HG02852 (cell line): ENCODE results near the gene CRMP1.
"Not testable (repeated sequence)": the region's sequence is repeated elsewhere in the genome, so short reads cannot be mapped to it uniquely, and the experiment has no call there.

Experiments used
- ATAC-seq: cut with Tn5 transposase; IDR thresholded peaks from one replicate; pipeline ENCODE4 v1.9.1; 2021; ENCODE audit warnings: mild to moderate bottlenecking, moderate library complexity; ENCODE audit not compliant: unreplicated experiment

The CRMP1 gene

GRCh38 chr4:5863461-5864113, 29.3 kb downstream of the CRMP1 start:
- no peak for ATAC-seq

- no peak for ATAC-seq
Measured at GRCh38 chr4:5858020-5858769, 34.7 kb downstream of the CRMP1 start.

- no peak for ATAC-seq
Measured at GRCh38 chr4:5857199-5857598, 35.7 kb downstream of the CRMP1 start.

GRCh38 chr4:5856362-5856761, 36.5 kb downstream of the CRMP1 start:
- not testable (repeated sequence) for ATAC-seq

GRCh38 chr4:5854929-5855328, 38.0 kb downstream of the CRMP1 start:
- ATAC-seq = no peak

GRCh38 chr4:5852523-5853202, 40.2 kb downstream of the CRMP1 start:
- ATAC-seq = no peak

- ATAC-seq = no peak
Measured at GRCh38 chr4:5851637-5852301, 41.1 kb downstream of the CRMP1 start.

GRCh38 chr4:5845035-5845905, 47.6 kb downstream of the CRMP1 start:
- no peak for ATAC-seq

- ATAC-seq = no peak
Measured at GRCh38 chr4:5843573-5844530, 49.0 kb downstream of the CRMP1 start.

GRCh38 chr4:5842456-5842855, 50.4 kb downstream of the CRMP1 start:
- no peak for ATAC-seq

GRCh38 chr4:5839751-5840674, 52.9 kb downstream of the CRMP1 start:
- no peak for ATAC-seq

- ATAC-seq = no peak
Measured at GRCh38 chr4:5839332-5839731, 53.6 kb downstream of the CRMP1 start.

- ATAC-seq = not testable (repeated sequence)
Measured at GRCh38 chr4:5837483-5837882, 55.4 kb downstream of the CRMP1 start.

GRCh38 chr4:5836943-5837342, 55.9 kb downstream of the CRMP1 start:
- no peak for ATAC-seq

GRCh38 chr4:5828005-5828391, 64.9 kb downstream of the CRMP1 start:
- ATAC-seq = no peak

- ATAC-seq = no peak
Measured at GRCh38 chr4:5827108-5828004, 65.5 kb downstream of the CRMP1 start.

- no peak for ATAC-seq
Measured at GRCh38 chr4:5826437-5827107, 66.3 kb downstream of the CRMP1 start.
